HepG2 (cell line): ENCODE data around the gene ANAPC1. TPM values are rescaled to one million over a fixed set of nuclear protein-coding genes. Genes with fewer than 3 reads are reported as not detected.

Experiments
- ATAC-seq: fragments of 200-7000 bp; cut with Tn5 transposase; 3 replicates; pipeline ENCODE4 v1.9.1; 2020; ENCODE audit warnings: mild to moderate bottlenecking, moderate library complexity
- BruUV-seq: library from RNA; stranded (reverse); fragments of 400-500 nt; replicated peaks from 2 replicates; lab custom pipeline; 2021; lab: Mats Ljungman, UMichigan
- CTCF ChIA-PET: fragments of 300-600 bp; formaldehyde crosslinking; extraction: SDS; loops from one replicate; lab custom pipeline; 2021; ENCODE audit warnings: low total read pairs, inconsistent platforms, low intra/inter-chr PET ratio; lab: Yijun Ruan, JAX
- POLR2A ChIA-PET: fragments of 350-600 bp; sonication (Branson Sonifier 250); formaldehyde crosslinking; loops from one replicate; lab custom pipeline; 2020; ENCODE audit warnings: antibody characterized with exemption, inconsistent platforms; lab: Yijun Ruan, JAX
- DNase-seq: peaks from one replicate; pipeline ENCODE4 v3.0.0-alpha.2; 2015; ENCODE audit warnings: low spot score
- FAIRE-seq: peaks from 3 replicates; lab custom pipeline; 2011; peaks lifted over from hg19 to GRCh38; lab: Jason Lieb, UNC
- H2AFZ ChIP-seq: one replicate; pipeline ENCODE4 v1.6.1; 2011; ENCODE audit warnings: low read length, inconsistent platforms
- H3K27ac ChIP-seq: fragments of 300-600 bp; 3 replicates; pipeline ENCODE4 v1.8.0; 2011; ENCODE audit warnings: mixed run types, mild to moderate bottlenecking, mixed read lengths, low read length, inconsistent platforms; ENCODE audit not compliant: insufficient read depth; ENCODE audit errors: extremely low read length
- H3K27me3 ChIP-seq, 2 experiments: fragments of 200-600 bp in 1 of 2; 2 replicates in 1 of 2; 3 replicates in 1 of 2; pipeline versions ENCODE4 v1.6.0 to v1.8.0; 2011; ENCODE audit warnings: low read length in 2 of 2, mild to moderate bottlenecking in 2 of 2, moderate library complexity in 2 of 2, inconsistent platforms in 1 of 2; ENCODE audit not compliant: insufficient read depth in 2 of 2, control insufficient read depth in 1 of 2
- H3K36me3 ChIP-seq, 2 experiments: fragments of 200-600 bp in 1 of 2; replicated peaks in 1 of 2; 2 replicates in 1 of 2; 3 replicates in 1 of 2; pipeline versions ENCODE4 v1.5.1 to v1.8.0; 2011; ENCODE audit warnings: low read length in 2 of 2, inconsistent platforms in 1 of 2; ENCODE audit not compliant: insufficient read depth in 2 of 2, control insufficient read depth in 1 of 2
- H3K4me1 ChIP-seq: 2 replicates; pipeline ENCODE4 v1.5.1; 2012; ENCODE audit warnings: low read length, inconsistent platforms; ENCODE audit not compliant: insufficient read depth
- H3K4me2 ChIP-seq: 2 replicates; pipeline ENCODE4 v1.6.0; 2011; ENCODE audit warnings: low read depth, low read length, inconsistent platforms
- H3K4me3 ChIP-seq, 3 experiments: fragments of 200-600 bp in 1 of 3; sonication (generic), shearing (Covaris generic) in 1 of 3; replicated peaks in 1 of 3; 2 replicates each; pipeline ENCODE4 v1.5.1; 2011 to 2016; ENCODE audit warnings: low read length in 3 of 3, inconsistent platforms in 2 of 3, low read depth in 2 of 3, mild to moderate bottlenecking in 2 of 3, control low read depth in 1 of 3, mixed read lengths in 1 of 3; ENCODE audit not compliant: insufficient read depth in 1 of 3
- H3K79me2 ChIP-seq: one replicate; pipeline ENCODE4 v1.6.1; 2011; ENCODE audit warnings: low read length, inconsistent platforms; ENCODE audit not compliant: insufficient read depth
- H3K9ac ChIP-seq: 2 replicates; pipeline ENCODE4 v1.6.0; 2011; ENCODE audit warnings: mild to moderate bottlenecking, low read depth, low read length, inconsistent platforms; ENCODE audit not compliant: insufficient read depth
- H3K9me3 ChIP-seq: 2 replicates; pipeline ENCODE4 v1.5.1; 2012; ENCODE audit warnings: mild to moderate bottlenecking, low read length
- H4K20me1 ChIP-seq: 2 replicates; pipeline ENCODE4 v1.6.0; 2011; ENCODE audit warnings: inconsistent platforms, mild to moderate bottlenecking, low read length, moderate library complexity; ENCODE audit not compliant: insufficient read depth
- ATF4 ChIP-seq, 2 experiments: fragments of 450-650 bp in 1 of 2; sonication (generic) in 1 of 2; formaldehyde crosslinking; IDR thresholded peaks; 2 replicates each; pipeline versions ENCODE4 v1.5.0 to v1.8.0; 2020 to 2022; ENCODE audit warnings: mild to moderate bottlenecking in 1 of 2, missing genetic modification reagents in 1 of 2
- FOXA3 ChIP-seq: IDR thresholded peaks from 2 replicates; pipeline ENCODE4 v1.6.1; 2016; ENCODE audit warnings: missing genetic modification reagents, missing compliant biosample characterization
- GZF1 ChIP-seq: sonication (generic); formaldehyde crosslinking; IDR thresholded peaks from 2 replicates; pipeline ENCODE4 v1.5.1; 2020; ENCODE audit warnings: mild to moderate bottlenecking, missing genetic modification reagents
- HMG20A ChIP-seq: IDR thresholded peaks from 2 replicates; pipeline ENCODE4 v1.6.1; 2016; ENCODE audit warnings: borderline replicate concordance
- KLF9 ChIP-seq: IDR thresholded peaks from 2 replicates; pipeline ENCODE4 v1.6.1; 2016; ENCODE audit warnings: low read depth
- MAFF ChIP-seq: IDR thresholded peaks from 2 replicates; pipeline ENCODE4 v1.6.1; 2011; ENCODE audit warnings: low read depth, low read length, improper control_type of control experiment
- NFIC ChIP-seq: IDR thresholded peaks from 2 replicates; pipeline ENCODE4 v1.6.1; 2012; ENCODE audit warnings: mild to moderate bottlenecking, low read length, inconsistent platforms
- PHF8 ChIP-seq: sonication (generic); formaldehyde crosslinking; IDR thresholded peaks from 2 replicates; pipeline ENCODE4 v1.5.0; 2020; ENCODE audit warnings: missing genetic modification reagents
- RARA ChIP-seq: IDR thresholded peaks from 2 replicates; pipeline ENCODE4 v1.6.1; 2016; ENCODE audit warnings: missing genetic modification reagents, missing compliant biosample characterization
- SALL1 ChIP-seq: sonication (generic); formaldehyde crosslinking; IDR thresholded peaks from 2 replicates; pipeline ENCODE4 v1.8.0; 2022; ENCODE audit warnings: mild to moderate bottlenecking, missing genetic modification reagents
- ZBTB7A ChIP-seq: sonication (generic); formaldehyde crosslinking; IDR thresholded peaks from 2 replicates; pipeline ENCODE4 v1.8.0; 2022; ENCODE audit warnings: mild to moderate bottlenecking, missing genetic modification reagents
- ZBTB7B ChIP-seq: sonication (generic); formaldehyde crosslinking; IDR thresholded peaks from 2 replicates; pipeline ENCODE4 v1.4.0; 2020; ENCODE audit warnings: missing genetic modification reagents
- ZEB1 ChIP-seq: IDR thresholded peaks from 2 replicates; pipeline ENCODE4 v1.6.1; 2012; ENCODE audit warnings: mild to moderate bottlenecking, low read depth, inconsistent platforms; ENCODE audit not compliant: insufficient replicate concordance
- ZNF567 ChIP-seq: sonication (generic); formaldehyde crosslinking; IDR thresholded peaks from 2 replicates; pipeline ENCODE4 v1.8.1; 2023; ENCODE audit warnings: mild to moderate bottlenecking, missing genetic modification reagents, borderline replicate concordance
- WGBS: methylation state at CpG from one replicate; pipeline ENCODE4 v1.1.6; 2017; ENCODE audit warnings: low lambda C conversion rate; 5-methylcytosine and 5-hydroxymethylcytosine counted together
- in situ Hi-C: cut with HindIII; loops from 2 replicates; pipeline ENCODE4 v1.10.0; 2017; ENCODE audit warnings: low pct_unique_long_range_greater_than_20kb; ENCODE audit not compliant: extremely low pct_ligation_motif_present
- intact Hi-C: fragments of 100-400 bp; cut with micrococcal nuclease; formaldehyde crosslinking; loops from one replicate; pipeline ENCODE4 v1.10.0; 2022; ENCODE audit not compliant: unreplicated experiment
- polyA plus RNA-seq, 8 experiments: library from polyadenylated mRNA; depleted of rRNA in 3 of 8; stranded (reverse) in 7 of 8; unstranded in 1 of 8; fragments of >200 nt; fragmentation: Illumina TruSeq in 4 of 8; extraction: Trizol in 4 of 8; gene quantifications; 2 replicates each; pipeline versions ENCODE4 v1.2.1 to v1.2.3, GENCODE V29; 2011 to 2016; ENCODE audit warnings: low read depth in 4 of 8, missing spikeins in 1 of 8, mixed read lengths in 1 of 8; ENCODE audit not compliant: insufficient read depth in 1 of 8
- total RNA-seq, 5 experiments: library from RNA; depleted of rRNA; stranded (reverse); fragments of >200 nt; fragmentation: Illumina TruSeq; extraction: Trizol; gene quantifications; 2 replicates each; pipeline ENCODE4 v1.2.3, GENCODE V29; 2016; ENCODE audit warnings: low read depth in 1 of 5
- TF ChIP-seq, protein P1 (sequence below): sonication (generic); formaldehyde crosslinking; IDR thresholded peaks from 2 replicates; pipeline ENCODE4; 2020; ENCODE audit warnings: missing genetic modification reagents, mild to moderate bottlenecking, borderline replicate concordance
- TF ChIP-seq, protein P2 (sequence below): sonication (generic); formaldehyde crosslinking; IDR thresholded peaks from 2 replicates; pipeline ENCODE4 v1.8.0; 2022; ENCODE audit warnings: missing genetic modification reagents, mild to moderate bottlenecking, moderate library complexity, borderline replicate concordance

ANAPC1 gene
- total and polyA plus RNA-seq, 2 of the 13 experiments (the other 11 are each of a cell fraction or from before 2014, with no cell fraction given) = 50.0 to 89.7 TPM

- TF ChIP-seq, protein P1, sequence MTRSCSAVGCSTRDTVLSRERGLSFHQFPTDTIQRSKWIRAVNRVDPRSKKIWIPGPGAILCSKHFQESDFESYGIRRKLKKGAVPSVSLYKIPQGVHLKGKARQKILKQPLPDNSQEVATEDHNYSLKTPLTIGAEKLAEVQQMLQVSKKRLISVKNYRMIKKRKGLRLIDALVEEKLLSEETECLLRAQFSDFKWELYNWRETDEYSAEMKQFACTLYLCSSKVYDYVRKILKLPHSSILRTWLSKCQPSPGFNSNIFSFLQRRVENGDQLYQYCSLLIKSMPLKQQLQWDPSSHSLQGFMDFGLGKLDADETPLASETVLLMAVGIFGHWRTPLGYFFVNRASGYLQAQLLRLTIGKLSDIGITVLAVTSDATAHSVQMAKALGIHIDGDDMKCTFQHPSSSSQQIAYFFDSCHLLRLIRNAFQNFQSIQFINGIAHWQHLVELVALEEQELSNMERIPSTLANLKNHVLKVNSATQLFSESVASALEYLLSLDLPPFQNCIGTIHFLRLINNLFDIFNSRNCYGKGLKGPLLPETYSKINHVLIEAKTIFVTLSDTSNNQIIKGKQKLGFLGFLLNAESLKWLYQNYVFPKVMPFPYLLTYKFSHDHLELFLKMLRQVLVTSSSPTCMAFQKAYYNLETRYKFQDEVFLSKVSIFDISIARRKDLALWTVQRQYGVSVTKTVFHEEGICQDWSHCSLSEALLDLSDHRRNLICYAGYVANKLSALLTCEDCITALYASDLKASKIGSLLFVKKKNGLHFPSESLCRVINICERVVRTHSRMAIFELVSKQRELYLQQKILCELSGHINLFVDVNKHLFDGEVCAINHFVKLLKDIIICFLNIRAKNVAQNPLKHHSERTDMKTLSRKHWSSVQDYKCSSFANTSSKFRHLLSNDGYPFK (CRISPR knock-in tag) = no peak
- TF ChIP-seq, all 625 proteins: peak for 14
Observed at GRCh38 chr2:111919365-111919764, 35.4 kb upstream of the ANAPC1 start (continued).

GRCh38 chr2:111918383-111918806 lies 34.4 kb upstream of the ANAPC1 start:
- FAIRE-seq (no peak), ATAC-seq (no peak), DNase-seq (no peak)
- no peak overlapping the region for H2AFZ ChIP-seq
- H3K4me2 ChIP-seq = no peak overlapping the region
- peaks cover 81% of the 10 kb centered on the region for H3K79me2 ChIP-seq
- no peaks in the 10 kb centered on the region for H3K27me3 ChIP-seq
- no peaks in the 10 kb centered on the region for H3K9me3 ChIP-seq
- peaks cover 44% of the 10 kb centered on the region for H3K4me1 ChIP-seq
- CTCF ChIA-PET = no interaction called here
- H4K20me1 ChIP-seq = no peaks in the 10 kb centered on the region
- in situ Hi-C loops (no loop called here), intact Hi-C loops (loop anchor here (1.0 to 2.0 kb wide), 2 partner anchors 8 to 18 kb away; no protein-coding TSS in a partner anchor)
- BruUV-seq = TSS peak; percentile 12
- peaks cover 9 to 22% of the 10 kb centered on the region in 2 experiments for H3K36me3 ChIP-seq
- no peak overlapping the region for H3K9ac ChIP-seq
- POLR2A ChIA-PET = interaction anchor here (1.0 to 2.6 kb wide), 3 partner anchors 8 to 68 kb away, joined by 3 to 17 read pairs (median 8); partner anchors contain the start of gene MERTK
- H3K4me3 ChIP-seq = no peak overlapping the region
- WGBS = 93% methylated on average over 1 of the region's 1 CpG
- H3K27ac ChIP-seq = peak overlapping the region; percentile 87
- TF ChIP-seq KLF9 (CRISPR knock-in tag) (no peak), SALL1 (peak; percentile 94), PHF8 (no peak), HMG20A (0 out of 2 replicates have a peak, but pooled peaks have one; percentile 18), ZBTB7B (CRISPR knock-in tag) (peak; percentile 94), GZF1 (CRISPR knock-in tag) (no peak), MAFF (peak; percentile 99), NFIC (peak; percentile 71), RARA (0 out of 2 replicates have a peak, but pooled peaks have one; percentile 19), ZEB1 (no peak), ZNF567 (0 out of 2 replicates have a peak, but pooled peaks have one; percentile 37), ZBTB7A (CRISPR knock-in tag) (peak; percentile 62; the same call in 1 of the 2 replicates), ATF4 (CRISPR knock-in tag; IDR thresholded peaks at IDR 0.05) (0 out of 4 replicates have a peak, but pooled peaks of 1 of the 2 experiments have one; percentile 28), FOXA3 (CRISPR knock-in tag) (peak; percentile 82)
- TF ChIP-seq, protein P2, sequence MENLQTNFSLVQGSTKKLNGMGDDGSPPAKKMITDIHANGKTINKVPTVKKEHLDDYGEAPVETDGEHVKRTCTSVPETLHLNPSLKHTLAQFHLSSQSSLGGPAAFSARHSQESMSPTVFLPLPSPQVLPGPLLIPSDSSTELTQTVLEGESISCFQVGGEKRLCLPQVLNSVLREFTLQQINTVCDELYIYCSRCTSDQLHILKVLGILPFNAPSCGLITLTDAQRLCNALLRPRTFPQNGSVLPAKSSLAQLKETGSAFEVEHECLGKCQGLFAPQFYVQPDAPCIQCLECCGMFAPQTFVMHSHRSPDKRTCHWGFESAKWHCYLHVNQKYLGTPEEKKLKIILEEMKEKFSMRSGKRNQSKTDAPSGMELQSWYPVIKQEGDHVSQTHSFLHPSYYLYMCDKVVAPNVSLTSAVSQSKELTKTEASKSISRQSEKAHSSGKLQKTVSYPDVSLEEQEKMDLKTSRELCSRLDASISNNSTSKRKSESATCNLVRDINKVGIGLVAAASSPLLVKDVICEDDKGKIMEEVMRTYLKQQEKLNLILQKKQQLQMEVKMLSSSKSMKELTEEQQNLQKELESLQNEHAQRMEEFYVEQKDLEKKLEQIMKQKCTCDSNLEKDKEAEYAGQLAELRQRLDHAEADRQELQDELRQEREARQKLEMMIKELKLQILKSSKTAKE (CRISPR knock-in tag) = 0 out of 2 replicates have a peak, but pooled peaks have one; percentile 19
